GM12874 (cell line): ENCODE data around the gene ZNF608.

ENCODE experiments used
- CTCF ChIP-seq: IDR thresholded peaks from 2 replicates; pipeline ENCODE4 v1.5.1; 2011; ENCODE audit warnings: low read depth, mild to moderate bottlenecking, control low read depth, low read length, moderate library complexity; ENCODE audit not compliant: insufficient read depth

Gene ZNF608

GRCh38 chr5:124751031-124751430, 4.6 kb upstream of the ZNF608 start:
- no peak for TF ChIP-seq CTCF

GRCh38 chr5:124748687-124749594, 2.5 kb upstream of the ZNF608 start:
- no peak for TF ChIP-seq CTCF

GRCh38 chr5:124747791-124748686, 1.6 kb upstream of the ZNF608 start:
- TF ChIP-seq CTCF, result no peak

GRCh38 chr5:124746916-124747790, 714 bp upstream of the ZNF608 start:
- TF ChIP-seq CTCF, result no peak

- TF ChIP-seq CTCF, result no peak
Observed at GRCh38 chr5:124745007-124745927, 1.2 kb downstream of the ZNF608 start.

- no peak for TF ChIP-seq CTCF
Observed at GRCh38 chr5:124744170-124744971, 2.1 kb downstream of the ZNF608 start.
